Gastrocnemius medialis (tissue), 4 donors: ENCODE results near the gene CCDC127.

Source experiments
- CTCF ChIP-seq, 5 experiments: fragments of 450-650 bp in 3 of 5; fragments of 200-600 bp in 2 of 5; sonication (generic) in 2 of 5; IDR thresholded peaks in 4 of 5; conservative IDR thresholded peaks in 1 of 5; 1 replicate in 4 of 5; 2 replicates in 1 of 5; pipeline ENCODE4 v1.5.1; 2016 to 2019; ENCODE audit warnings: antibody characterized with exemption in 5 of 5, mild to moderate bottlenecking in 3 of 5, moderate library complexity in 3 of 5
- POLR2A ChIP-seq, 2 donors: fragments of 450-650 bp; IDR thresholded peaks; one replicate each; pipeline ENCODE4 v1.6.1; 2017; ENCODE audit warnings: antibody characterized with exemption in 2 of 2, mild to moderate bottlenecking in 2 of 2, moderate library complexity in 2 of 2

- TF ChIP-seq CTCF (IDR thresholded peaks at IDR 0.05 in 4 of 5, conservative IDR thresholded peaks at IDR 0.05 in 1 of 5) (no peak), POLR2A (IDR thresholded peaks at IDR 0.05) (no peak)
These were observed 45.5 kb downstream of the CCDC127 start for GRCh38 chr5:172421-172820.
